ENCODE results near the gene TIPARP.
"Not testable (repeated sequence)": the region's sequence is repeated elsewhere in the genome, so short reads cannot be mapped to it uniquely, and the experiment has no call there.

Gene TIPARP

DNA sequence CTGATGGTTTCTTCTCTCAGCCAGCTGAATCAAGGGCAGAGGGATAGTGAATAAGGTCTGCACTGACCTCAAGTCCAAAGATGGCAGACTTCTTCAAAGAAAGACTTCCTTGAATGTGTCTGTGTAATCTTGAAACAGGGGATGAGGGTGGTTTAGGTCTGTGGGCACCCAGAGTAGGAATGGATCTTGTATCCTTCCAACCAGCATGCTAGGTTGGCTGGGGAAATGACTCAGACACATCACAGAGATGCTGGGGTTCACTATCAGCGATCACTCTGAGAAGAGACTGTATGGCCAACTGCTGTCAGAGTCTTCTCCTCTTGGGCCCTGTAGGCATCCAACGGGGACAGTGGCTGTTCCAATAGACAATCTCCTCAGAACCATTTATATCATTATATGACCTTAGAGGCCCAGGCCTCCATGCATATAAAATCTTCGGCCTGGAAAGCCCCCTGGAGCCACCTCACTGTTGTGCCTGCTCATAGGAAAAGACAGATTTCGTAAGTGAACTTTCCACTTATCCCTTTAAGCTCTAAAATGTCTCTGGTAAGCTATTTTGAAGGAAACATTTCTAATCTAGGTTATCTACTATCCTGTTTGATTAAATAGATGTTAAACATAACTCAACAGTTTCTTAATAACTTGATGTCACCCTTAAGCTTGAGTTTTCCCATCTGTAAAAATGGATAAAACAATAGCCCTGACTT, 58.5 kb downstream of the TIPARP start:
- Histone ChIP-seq H3K79me2 (ENCODE audit: control insufficient read depth, insufficient read depth, low read length) (no peaks in the 10 kb centered on the region), H3K23ac (ENCODE audit: low read length) (peak overlapping the region; percentile 53), H3K36me3 (ENCODE audit: control insufficient read depth, insufficient read depth, low read length) (no peaks in the 10 kb centered on the region), H3K4me3 (ENCODE audit: low read length) (no peak overlapping the region), H3K27me3 (ENCODE audit: insufficient read depth, low read length, poor library complexity) (no peaks in the 10 kb centered on the region), H3K27ac (ENCODE audit: low read depth, low read length) (no peak overlapping the region), H2BK120ac (ENCODE audit: low read depth, low read length) (no peak overlapping the region), H2AK5ac (ENCODE audit: low read length) (no peak overlapping the region), H3K79me1 (ENCODE audit: low read length) (no peaks in the 10 kb centered on the region), H3K4me1 (ENCODE audit: control insufficient read depth, low read depth, low read length) (no peaks in the 10 kb centered on the region), H4K8ac (ENCODE audit: low read depth, low read length) (no peak overlapping the region), H3K4ac (ENCODE audit: low read depth, low read length) (no peak overlapping the region), H2BK5ac (ENCODE audit: low read length) (no peak overlapping the region), H3K18ac (ENCODE audit: low read length) (no peak overlapping the region), H3K9ac (ENCODE audit: low read length) (no peak overlapping the region), H4K5ac (ENCODE audit: low read length) (no peak overlapping the region), H3K4me2 (ENCODE audit: low read length) (no peak overlapping the region), H3K56ac (ENCODE audit: low read length) (no peak overlapping the region), H2BK15ac (replicated peaks; ENCODE audit: low read depth) (no peak overlapping the region)
- DNase-seq, result no peak
- no CpG with 5 or more reads among the region's 4 CpGs for WGBS (ENCODE audit: extremely low coverage, insufficient coverage, low lambda C conversion rate)

DNA sequence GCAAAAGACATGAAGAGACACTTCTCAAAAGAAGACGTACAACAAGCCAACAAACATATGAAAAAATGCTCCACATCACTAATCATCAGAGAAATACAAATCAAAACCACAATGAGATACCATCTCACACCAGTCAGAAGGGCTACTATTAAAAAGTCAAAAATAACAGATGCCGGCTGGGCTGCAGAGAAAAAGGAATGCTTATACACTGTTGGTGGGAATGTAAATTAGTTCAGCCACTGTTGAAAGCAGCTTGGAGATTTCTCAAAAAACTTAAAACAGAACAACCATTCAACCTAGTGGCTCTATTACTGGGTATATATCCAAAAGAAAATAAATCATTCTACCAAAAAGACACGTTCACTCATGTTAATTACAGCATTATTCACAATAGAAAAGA, 60.3 kb downstream of the TIPARP start:
- not testable (repeated sequence) for H3K23ac ChIP-seq (ENCODE audit: low read length); H3K4me1 ChIP-seq (ENCODE audit: control insufficient read depth, low read depth, low read length); H4K8ac ChIP-seq (ENCODE audit: low read depth, low read length); H3K4me3 ChIP-seq (ENCODE audit: low read length); H2BK5ac ChIP-seq (ENCODE audit: low read length); DNase-seq; H3K36me3 ChIP-seq (ENCODE audit: control insufficient read depth, insufficient read depth, low read length); H4K5ac ChIP-seq (ENCODE audit: low read length); H2BK15ac ChIP-seq (replicated peaks; ENCODE audit: low read depth); H3K9ac ChIP-seq (ENCODE audit: low read length); H3K27me3 ChIP-seq (ENCODE audit: insufficient read depth, low read length, poor library complexity); H3K79me1 ChIP-seq (ENCODE audit: low read length); H3K27ac ChIP-seq (ENCODE audit: low read depth, low read length); H3K56ac ChIP-seq (ENCODE audit: low read length); H3K4ac ChIP-seq (ENCODE audit: low read depth, low read length); H2AK5ac ChIP-seq (ENCODE audit: low read length); H2BK120ac ChIP-seq (ENCODE audit: low read depth, low read length); H3K4me2 ChIP-seq (ENCODE audit: low read length); H3K18ac ChIP-seq (ENCODE audit: low read length); H3K79me2 ChIP-seq (ENCODE audit: control insufficient read depth, insufficient read depth, low read length)
- WGBS (ENCODE audit: extremely low coverage, insufficient coverage, low lambda C conversion rate), result no CpG with 5 or more reads among the region's 3 CpGs

DNA sequence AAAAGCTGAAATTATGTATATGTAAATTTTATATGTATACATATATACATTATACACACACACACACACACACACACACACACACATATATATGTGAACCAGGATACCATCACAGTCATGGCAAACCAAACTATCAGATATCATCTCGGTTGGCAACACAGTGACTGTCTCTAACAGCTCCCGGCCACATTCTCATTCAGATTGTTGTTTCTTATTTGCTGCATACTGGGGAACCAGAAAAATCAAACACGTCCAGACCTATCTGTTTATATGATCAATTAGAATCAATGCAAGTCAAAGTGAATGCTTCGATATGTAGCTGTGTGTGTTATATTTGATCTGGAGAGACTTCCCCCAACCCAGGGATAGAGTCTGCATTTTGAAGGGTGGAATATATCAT, 61.1 kb downstream of the TIPARP start:
- Histone ChIP-seq H4K5ac (ENCODE audit: low read length) (no peak overlapping the region), H3K4me1 (ENCODE audit: control insufficient read depth, low read depth, low read length) (peaks cover 7% of the 10 kb centered on the region), H3K56ac (ENCODE audit: low read length) (no peak overlapping the region), H3K79me2 (ENCODE audit: control insufficient read depth, insufficient read depth, low read length) (no peaks in the 10 kb centered on the region), H3K9ac (ENCODE audit: low read length) (no peak overlapping the region), H2BK15ac (replicated peaks; ENCODE audit: low read depth) (no peak overlapping the region), H2BK5ac (ENCODE audit: low read length) (no peak overlapping the region), H4K8ac (ENCODE audit: low read depth, low read length) (no peak overlapping the region), H3K18ac (ENCODE audit: low read length) (peak overlapping the region; percentile 39), H3K27ac (ENCODE audit: low read depth, low read length) (no peak overlapping the region), H3K4me2 (ENCODE audit: low read length) (no peak overlapping the region), H3K79me1 (ENCODE audit: low read length) (no peaks in the 10 kb centered on the region), H3K27me3 (ENCODE audit: insufficient read depth, low read length, poor library complexity) (no peaks in the 10 kb centered on the region), H3K4me3 (ENCODE audit: low read length) (no peak overlapping the region), H3K36me3 (ENCODE audit: control insufficient read depth, insufficient read depth, low read length) (no peaks in the 10 kb centered on the region), H2AK5ac (ENCODE audit: low read length) (no peak overlapping the region), H3K23ac (ENCODE audit: low read length) (no peak overlapping the region), H2BK120ac (ENCODE audit: low read depth, low read length) (no peak overlapping the region), H3K4ac (ENCODE audit: low read depth, low read length) (no peak overlapping the region)
- WGBS (ENCODE audit: extremely low coverage, insufficient coverage, low lambda C conversion rate), result no CpG with 5 or more reads among the region's 4 CpGs
- DNase-seq, result no peak

DNA sequence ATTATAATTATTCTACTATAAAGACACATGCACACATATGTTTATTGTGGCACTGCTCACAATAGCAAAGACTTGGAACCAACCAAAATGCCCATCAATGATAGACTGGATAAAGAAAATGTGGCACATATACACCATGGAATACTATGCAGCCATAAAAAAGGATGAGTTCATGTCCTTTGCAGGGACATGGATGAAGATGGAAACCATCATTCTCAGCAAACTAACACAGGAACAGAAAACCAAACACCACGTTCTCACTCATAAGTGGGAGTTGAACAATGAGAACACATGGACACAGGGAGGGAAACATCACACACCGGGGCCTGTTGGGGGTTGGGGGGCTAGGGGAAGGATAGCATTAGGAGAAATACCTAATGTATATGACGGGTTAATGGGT, 62.7 kb downstream of the TIPARP start:
- not testable (repeated sequence) for H2AK5ac ChIP-seq (ENCODE audit: low read length); H3K4me2 ChIP-seq (ENCODE audit: low read length); H3K23ac ChIP-seq (ENCODE audit: low read length); H3K4me3 ChIP-seq (ENCODE audit: low read length); H3K79me1 ChIP-seq (ENCODE audit: low read length); H3K79me2 ChIP-seq (ENCODE audit: control insufficient read depth, insufficient read depth, low read length); H2BK120ac ChIP-seq (ENCODE audit: low read depth, low read length); H2BK5ac ChIP-seq (ENCODE audit: low read length); H3K4ac ChIP-seq (ENCODE audit: low read depth, low read length); H4K5ac ChIP-seq (ENCODE audit: low read length); H3K27ac ChIP-seq (ENCODE audit: low read depth, low read length); H3K36me3 ChIP-seq (ENCODE audit: control insufficient read depth, insufficient read depth, low read length); H3K27me3 ChIP-seq (ENCODE audit: insufficient read depth, low read length, poor library complexity); H4K8ac ChIP-seq (ENCODE audit: low read depth, low read length); H2BK15ac ChIP-seq (replicated peaks; ENCODE audit: low read depth); H3K56ac ChIP-seq (ENCODE audit: low read length); H3K9ac ChIP-seq (ENCODE audit: low read length); DNase-seq; H3K4me1 ChIP-seq (ENCODE audit: control insufficient read depth, low read depth, low read length); H3K18ac ChIP-seq (ENCODE audit: low read length)
- WGBS (ENCODE audit: extremely low coverage, insufficient coverage, low lambda C conversion rate), result no CpG with 5 or more reads among the region's 3 CpGs

DNA sequence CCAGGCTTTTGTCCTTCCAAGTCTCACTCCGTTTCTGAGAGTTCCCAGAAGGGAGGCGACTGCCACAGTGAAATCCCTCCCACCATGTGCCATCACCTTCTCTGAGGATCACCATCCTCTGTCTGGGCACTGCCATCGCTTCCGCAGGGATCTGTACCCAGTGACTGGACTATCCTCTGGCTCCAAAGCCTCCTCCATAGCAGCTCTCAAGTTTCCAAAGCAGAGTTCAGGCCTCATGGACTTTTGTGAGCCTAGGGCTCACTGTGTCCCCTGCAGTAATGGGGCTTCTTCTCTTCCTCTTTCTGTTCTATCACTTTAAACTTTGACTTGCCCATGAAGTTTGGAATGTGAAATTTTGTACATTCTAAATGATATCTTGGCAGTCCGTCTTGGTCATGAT, 63.9 kb downstream of the TIPARP start:
- Histone ChIP-seq H3K18ac (ENCODE audit: low read length) (no peak overlapping the region), H3K27ac (ENCODE audit: low read depth, low read length) (no peak overlapping the region), H3K4me2 (ENCODE audit: low read length) (no peak overlapping the region), H3K36me3 (ENCODE audit: control insufficient read depth, insufficient read depth, low read length) (no peaks in the 10 kb centered on the region), H3K4me3 (ENCODE audit: low read length) (no peak overlapping the region), H3K79me2 (ENCODE audit: control insufficient read depth, insufficient read depth, low read length) (no peaks in the 10 kb centered on the region), H4K8ac (ENCODE audit: low read depth, low read length) (no peak overlapping the region), H2BK15ac (replicated peaks; ENCODE audit: low read depth) (no peak overlapping the region), H2BK5ac (ENCODE audit: low read length) (peak overlapping the region; percentile 20), H3K79me1 (ENCODE audit: low read length) (no peaks in the 10 kb centered on the region), H3K27me3 (ENCODE audit: insufficient read depth, low read length, poor library complexity) (no peaks in the 10 kb centered on the region), H2AK5ac (ENCODE audit: low read length) (peak overlapping the region; percentile 46), H4K5ac (ENCODE audit: low read length) (no peak overlapping the region), H3K23ac (ENCODE audit: low read length) (no peak overlapping the region), H3K56ac (ENCODE audit: low read length) (no peak overlapping the region), H3K9ac (ENCODE audit: low read length) (no peak overlapping the region), H3K4me1 (ENCODE audit: control insufficient read depth, low read depth, low read length) (peaks cover 7% of the 10 kb centered on the region), H2BK120ac (ENCODE audit: low read depth, low read length) (no peak overlapping the region), H3K4ac (ENCODE audit: low read depth, low read length) (no peak overlapping the region)
- no peak for DNase-seq
- no CpG with 5 or more reads among the region's 5 CpGs for WGBS (ENCODE audit: extremely low coverage, insufficient coverage, low lambda C conversion rate)

DNA sequence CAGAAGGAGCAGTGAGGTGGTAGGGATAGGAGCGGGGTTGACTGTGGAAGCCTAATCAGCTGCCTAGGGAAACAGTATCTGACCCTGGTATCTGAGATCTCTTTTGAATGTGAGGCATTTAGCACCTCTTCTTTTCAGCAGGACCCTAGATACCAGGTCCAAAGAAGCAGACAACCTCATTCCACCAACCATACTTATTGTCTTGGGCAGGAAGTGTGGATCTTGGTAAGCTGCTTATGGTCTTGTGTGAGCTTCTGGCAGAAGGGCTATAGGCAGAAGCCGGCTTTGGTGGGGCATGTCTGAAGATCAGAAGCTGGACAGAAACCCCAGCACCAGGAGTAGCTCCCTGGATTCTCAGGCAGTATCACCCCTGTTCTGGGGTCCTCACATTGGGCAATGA, 65.6 kb downstream of the TIPARP start:
- H2AK5ac ChIP-seq (ENCODE audit: low read length), result no peak overlapping the region
- no CpG with 5 or more reads among the region's 2 CpGs for WGBS (ENCODE audit: extremely low coverage, insufficient coverage, low lambda C conversion rate)
- peak overlapping the region; percentile 89 for H2BK5ac ChIP-seq (ENCODE audit: low read length)
- no peak overlapping the region for H2BK120ac ChIP-seq (ENCODE audit: low read depth, low read length)
- no peak overlapping the region for H3K23ac ChIP-seq (ENCODE audit: low read length)
- H3K56ac ChIP-seq (ENCODE audit: low read length), result peak overlapping the region; percentile 62
- no peak overlapping the region for H4K5ac ChIP-seq (ENCODE audit: low read length)
- no peak overlapping the region for H3K4me2 ChIP-seq (ENCODE audit: low read length)
- peaks cover 7% of the 10 kb centered on the region for H3K4me1 ChIP-seq (ENCODE audit: control insufficient read depth, low read depth, low read length)
- no peaks in the 10 kb centered on the region for H3K79me1 ChIP-seq (ENCODE audit: low read length)
- no peak overlapping the region for H3K9ac ChIP-seq (ENCODE audit: low read length)
- H3K4ac ChIP-seq (ENCODE audit: low read depth, low read length), result peak overlapping the region; percentile 22
- no peaks in the 10 kb centered on the region for H3K27me3 ChIP-seq (ENCODE audit: insufficient read depth, low read length, poor library complexity)
- peak; percentile 98 for DNase-seq
- no peaks in the 10 kb centered on the region for H3K36me3 ChIP-seq (ENCODE audit: control insufficient read depth, insufficient read depth, low read length)
- H2BK15ac ChIP-seq (replicated peaks; ENCODE audit: low read depth), result no peak overlapping the region
- H3K4me3 ChIP-seq (ENCODE audit: low read length), result no peak overlapping the region
- H3K79me2 ChIP-seq (ENCODE audit: control insufficient read depth, insufficient read depth, low read length), result no peaks in the 10 kb centered on the region
- no peak overlapping the region for H3K18ac ChIP-seq (ENCODE audit: low read length)
- H3K27ac ChIP-seq (ENCODE audit: low read depth, low read length), result peak overlapping the region; percentile 36
- H4K8ac ChIP-seq (ENCODE audit: low read depth, low read length), result no peak overlapping the region

Data from mesendoderm (in vitro differentiated cells).